ENCODE data around the gene GPR160.

DNA sequence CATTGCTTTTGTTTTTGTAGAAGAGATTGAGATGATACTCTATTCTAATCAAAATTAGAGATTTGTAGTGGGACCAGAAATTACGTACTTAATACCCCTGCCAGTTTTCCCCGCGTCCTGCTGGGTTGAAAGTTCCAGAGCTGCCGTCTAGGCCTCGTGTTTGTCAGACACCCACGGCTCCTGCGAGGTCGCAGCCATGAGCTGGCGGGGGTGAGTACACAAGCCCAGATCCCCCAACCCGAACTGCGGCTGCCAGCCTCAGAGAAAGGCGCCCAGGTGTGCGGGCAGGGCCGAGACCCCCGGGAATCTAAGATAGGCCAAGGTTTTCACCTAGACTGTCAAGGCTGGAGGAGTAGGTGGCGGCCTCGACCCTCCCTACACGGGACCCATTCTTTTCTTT, 26.3 kb downstream of the GPR160 start:
- TF ChIP-seq, protein P1, sequence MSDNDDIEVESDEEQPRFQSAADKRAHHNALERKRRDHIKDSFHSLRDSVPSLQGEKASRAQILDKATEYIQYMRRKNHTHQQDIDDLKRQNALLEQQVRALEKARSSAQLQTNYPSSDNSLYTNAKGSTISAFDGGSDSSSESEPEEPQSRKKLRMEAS (IDR thresholded peaks at IDR 0.05): no peak
- TF ChIP-seq, protein P2, sequence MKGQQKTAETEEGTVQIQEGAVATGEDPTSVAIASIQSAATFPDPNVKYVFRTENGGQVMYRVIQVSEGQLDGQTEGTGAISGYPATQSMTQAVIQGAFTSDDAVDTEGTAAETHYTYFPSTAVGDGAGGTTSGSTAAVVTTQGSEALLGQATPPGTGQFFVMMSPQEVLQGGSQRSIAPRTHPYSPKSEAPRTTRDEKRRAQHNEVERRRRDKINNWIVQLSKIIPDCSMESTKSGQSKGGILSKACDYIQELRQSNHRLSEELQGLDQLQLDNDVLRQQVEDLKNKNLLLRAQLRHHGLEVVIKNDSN (IDR thresholded peaks at IDR 0.05): no peak
- no peak for TF ChIP-seq ZBTB7A (IDR thresholded peaks at IDR 0.05; ENCODE audit: low read depth)
